Esophagus muscularis mucosa (tissue), 3 donors: Measurements from ENCODE around the gene GCDH.

Source experiments
- CTCF ChIP-seq, 3 experiments: fragments of 200-600 bp in 2 of 3; fragments of 450-650 bp in 1 of 3; sonication (generic) in 2 of 3; IDR thresholded peaks; one replicate each; pipeline ENCODE4 v1.5.1; 2017 to 2019; ENCODE audit warnings: antibody characterized with exemption in 3 of 3, mild to moderate bottlenecking in 2 of 3, moderate library complexity in 1 of 3
- POLR2A ChIP-seq: fragments of 450-650 bp; IDR thresholded peaks from one replicate; pipeline ENCODE4 v1.6.1; 2017; ENCODE audit warnings: antibody characterized with exemption, moderate library complexity, mild to moderate bottlenecking, low read depth
- POLR2AphosphoS5 ChIP-seq, 2 donors: sonication (generic); formaldehyde crosslinking; IDR thresholded peaks; one replicate each; pipeline ENCODE4 v1.6.1; 2017; ENCODE audit warnings: antibody characterized with exemption in 2 of 2

- TF ChIP-seq CTCF (IDR thresholded peaks at IDR 0.05) (no peak), POLR2AphosphoS5 (IDR thresholded peaks at IDR 0.05) (peak; percentile 98 to 100), POLR2A (peak; percentile 93)
These were observed 54.6 kb downstream of the GCDH start, which contains the start of gene RAD23A for GRCh38 chr19:12945479-12946091.
